ENCODE measurements around the gene PRKCA. TPM values are rescaled to one million over a fixed set of nuclear protein-coding genes. Genes with fewer than 3 reads are reported as not detected.

Gene PRKCA
- total and polyA plus RNA-seq, 2 of the 13 experiments (the other 11 are each of a cell fraction or from before 2014, with no cell fraction given) = 18.5 to 21.5 TPM

GRCh38 chr17:66438101-66438500 lies 135.7 kb downstream of the PRKCA start:
- in situ Hi-C loops (cut with HindIII; ENCODE audit: extremely low pct_ligation_motif_present, low pct_unique_long_range_greater_than_20kb) (no loop called here), intact Hi-C loops (cut with micrococcal nuclease; ENCODE audit: unreplicated experiment) (no loop called here)
- peaks cover 26% of the 10 kb centered on the region for H3K79me2 ChIP-seq (ENCODE audit: insufficient read depth, low read length)
- no peaks in the 10 kb centered on the region for H3K27me3 ChIP-seq (ENCODE audit: control insufficient read depth in 1 of 2, insufficient read depth in 2 of 2, low read length in 2 of 2)
- DNase-seq (ENCODE audit: low spot score) (no peak), ATAC-seq (no peak), FAIRE-seq (no peak)
- no peak for TF ChIP-seq HNF1B (CRISPR knock-in tag; IDR thresholded peaks at IDR 0.05)
- TF ChIP-seq ZNF280B (CRISPR knock-in tag; IDR thresholded peaks at IDR 0.05; ENCODE audit: borderline replicate concordance) = no peak
- no peak for TF ChIP-seq ISL2 (CRISPR knock-in tag; IDR thresholded peaks at IDR 0.05)
- no peak for TF ChIP-seq ZNF33B (CRISPR knock-in tag; IDR thresholded peaks at IDR 0.05)
- TF ChIP-seq ZBTB14 (CRISPR knock-in tag; IDR thresholded peaks at IDR 0.05) = no peak
- TF ChIP-seq RBM22 (optimal IDR thresholded peaks at IDR 0.05; ENCODE audit: low read length) = peak; percentile 69
- no peak for TF ChIP-seq ZNF382 (CRISPR knock-in tag; IDR thresholded peaks at IDR 0.05; ENCODE audit: borderline replicate concordance)
- CTCF ChIA-PET (ENCODE audit: low intra/inter-chr PET ratio, low total read pairs) = no interaction called here
- peaks cover 47% of the 10 kb centered on the region for H3K4me1 ChIP-seq (ENCODE audit: insufficient read depth, low read length)
- no peaks in the 10 kb centered on the region for H3K36me3 ChIP-seq (replicated peaks in 1 of 2; ENCODE audit: control insufficient read depth in 1 of 2, insufficient read depth in 2 of 2, low read length in 2 of 2)
- BruUV-seq (replicated peaks) = no TSS peak
- POLR2A ChIA-PET = no interaction called here
- H3K4me3 ChIP-seq (replicated peaks in 1 of 3; ENCODE audit: insufficient read depth in 1 of 3, low read depth in 2 of 3, low read length in 3 of 3) = no peak overlapping the region
- WGBS (ENCODE audit: low lambda C conversion rate) = 94% methylated on average over 7 of the region's 7 CpGs
- no peak overlapping the region for H3K4me2 ChIP-seq (ENCODE audit: low read depth, low read length)
- no peaks in the 10 kb centered on the region for H4K20me1 ChIP-seq (ENCODE audit: insufficient read depth, low read length)
- H3K9me3 ChIP-seq (ENCODE audit: low read length) = no peaks in the 10 kb centered on the region
- H2AFZ ChIP-seq (ENCODE audit: low read length) = no peak overlapping the region
- H3K27ac ChIP-seq (ENCODE audit: extremely low read length, insufficient read depth, low read length) = no peak overlapping the region
- no peak overlapping the region for H3K9ac ChIP-seq (ENCODE audit: insufficient read depth, low read depth, low read length)

Measured in HepG2 (cell line).